ENCODE results near the gene PHLDB2.

Gene PHLDB2

DNA sequence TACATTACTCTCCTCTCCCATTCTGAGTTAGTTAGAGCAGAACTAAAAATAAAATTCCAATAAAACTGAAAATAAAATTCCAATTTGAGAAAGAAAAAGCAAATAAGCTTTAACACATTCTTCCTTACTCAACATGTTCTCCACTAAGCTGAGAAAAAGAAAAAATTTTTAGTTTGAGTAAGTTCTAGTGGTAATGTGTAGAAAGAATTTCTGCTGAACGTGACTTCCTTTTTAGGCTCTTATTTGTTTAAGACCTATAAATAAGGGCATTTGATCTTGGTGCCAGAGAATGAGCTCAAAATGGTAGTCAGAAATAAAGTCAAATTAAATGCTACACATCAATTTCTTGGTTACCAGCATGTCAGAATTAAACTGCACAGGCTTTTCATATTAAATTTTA, 62.1 kb downstream of the PHLDB2 start:
- no peak for ATAC-seq
- TF ChIP-seq ZFP30 (CRISPR knock-in tag; IDR thresholded peaks at IDR 0.05) (no peak), TOX (CRISPR knock-in tag; IDR thresholded peaks at IDR 0.05; ENCODE audit: borderline replicate concordance) (no peak), OSR1 (CRISPR knock-in tag; IDR thresholded peaks at IDR 0.05) (no peak), ARNTL (CRISPR knock-in tag; IDR thresholded peaks at IDR 0.05; ENCODE audit: borderline replicate concordance, low read depth) (no peak), GLIS3 (CRISPR knock-in tag; IDR thresholded peaks at IDR 0.05) (no peak), TCF4 (CRISPR knock-in tag; IDR thresholded peaks at IDR 0.05; ENCODE audit: borderline replicate concordance) (no peak), ESRRG (CRISPR knock-in tag; IDR thresholded peaks at IDR 0.05) (no peak), SNAI2 (CRISPR knock-in tag; IDR thresholded peaks at IDR 0.05) (no peak), ZNF565 (CRISPR knock-in tag; conservative IDR thresholded peaks at IDR 0.05; ENCODE audit: low read depth) (no peak), ZFP3 (CRISPR knock-in tag; IDR thresholded peaks at IDR 0.05) (no peak), BACH2 (CRISPR knock-in tag; IDR thresholded peaks at IDR 0.05; ENCODE audit: borderline replicate concordance) (no peak), ZC3H10 (CRISPR knock-in tag; IDR thresholded peaks at IDR 0.05) (no peak)
- TF ChIP-seq, protein P1, sequence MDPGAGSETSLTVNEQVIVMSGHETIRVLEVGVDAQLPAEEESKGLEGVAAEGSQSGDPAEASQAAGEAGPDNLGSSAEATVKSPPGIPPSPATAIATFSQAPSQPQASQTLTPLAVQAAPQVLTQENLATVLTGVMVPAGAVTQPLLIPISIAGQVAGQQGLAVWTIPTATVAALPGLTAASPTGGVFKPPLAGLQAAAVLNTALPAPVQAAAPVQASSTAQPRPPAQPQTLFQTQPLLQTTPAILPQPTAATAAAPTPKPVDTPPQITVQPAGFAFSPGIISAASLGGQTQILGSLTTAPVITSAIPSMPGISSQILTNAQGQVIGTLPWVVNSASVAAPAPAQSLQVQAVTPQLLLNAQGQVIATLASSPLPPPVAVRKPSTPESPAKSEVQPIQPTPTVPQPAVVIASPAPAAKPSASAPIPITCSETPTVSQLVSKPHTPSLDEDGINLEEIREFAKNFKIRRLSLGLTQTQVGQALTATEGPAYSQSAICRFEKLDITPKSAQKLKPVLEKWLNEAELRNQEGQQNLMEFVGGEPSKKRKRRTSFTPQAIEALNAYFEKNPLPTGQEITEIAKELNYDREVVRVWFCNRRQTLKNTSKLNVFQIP (CRISPR knock-in tag; IDR thresholded peaks at IDR 0.05; ENCODE audit: borderline replicate concordance, low read depth) = no peak
- TF ChIP-seq, protein P2, sequence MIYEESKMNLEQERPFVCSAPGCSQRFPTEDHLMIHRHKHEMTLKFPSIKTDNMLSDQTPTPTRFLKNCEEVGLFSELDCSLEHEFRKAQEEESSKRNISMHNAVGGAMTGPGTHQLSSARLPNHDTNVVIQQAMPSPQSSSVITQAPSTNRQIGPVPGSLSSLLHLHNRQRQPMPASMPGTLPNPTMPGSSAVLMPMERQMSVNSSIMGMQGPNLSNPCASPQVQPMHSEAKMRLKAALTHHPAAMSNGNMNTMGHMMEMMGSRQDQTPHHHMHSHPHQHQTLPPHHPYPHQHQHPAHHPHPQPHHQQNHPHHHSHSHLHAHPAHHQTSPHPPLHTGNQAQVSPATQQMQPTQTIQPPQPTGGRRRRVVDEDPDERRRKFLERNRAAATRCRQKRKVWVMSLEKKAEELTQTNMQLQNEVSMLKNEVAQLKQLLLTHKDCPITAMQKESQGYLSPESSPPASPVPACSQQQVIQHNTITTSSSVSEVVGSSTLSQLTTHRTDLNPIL (CRISPR knock-in tag; IDR thresholded peaks at IDR 0.05; ENCODE audit: low read depth) = no peak
- TF ChIP-seq, protein P3, sequence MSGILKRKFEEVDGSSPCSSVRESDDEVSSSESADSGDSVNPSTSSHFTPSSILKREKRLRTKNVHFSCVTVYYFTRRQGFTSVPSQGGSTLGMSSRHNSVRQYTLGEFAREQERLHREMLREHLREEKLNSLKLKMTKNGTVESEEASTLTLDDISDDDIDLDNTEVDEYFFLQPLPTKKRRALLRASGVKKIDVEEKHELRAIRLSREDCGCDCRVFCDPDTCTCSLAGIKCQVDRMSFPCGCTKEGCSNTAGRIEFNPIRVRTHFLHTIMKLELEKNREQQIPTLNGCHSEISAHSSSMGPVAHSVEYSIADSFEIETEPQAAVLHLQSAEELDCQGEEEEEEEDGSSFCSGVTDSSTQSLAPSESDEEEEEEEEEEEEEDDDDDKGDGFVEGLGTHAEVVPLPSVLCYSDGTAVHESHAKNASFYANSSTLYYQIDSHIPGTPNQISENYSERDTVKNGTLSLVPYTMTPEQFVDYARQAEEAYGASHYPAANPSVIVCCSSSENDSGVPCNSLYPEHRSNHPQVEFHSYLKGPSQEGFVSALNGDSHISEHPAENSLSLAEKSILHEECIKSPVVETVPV (CRISPR knock-in tag; IDR thresholded peaks at IDR 0.05) = no peak

DNA sequence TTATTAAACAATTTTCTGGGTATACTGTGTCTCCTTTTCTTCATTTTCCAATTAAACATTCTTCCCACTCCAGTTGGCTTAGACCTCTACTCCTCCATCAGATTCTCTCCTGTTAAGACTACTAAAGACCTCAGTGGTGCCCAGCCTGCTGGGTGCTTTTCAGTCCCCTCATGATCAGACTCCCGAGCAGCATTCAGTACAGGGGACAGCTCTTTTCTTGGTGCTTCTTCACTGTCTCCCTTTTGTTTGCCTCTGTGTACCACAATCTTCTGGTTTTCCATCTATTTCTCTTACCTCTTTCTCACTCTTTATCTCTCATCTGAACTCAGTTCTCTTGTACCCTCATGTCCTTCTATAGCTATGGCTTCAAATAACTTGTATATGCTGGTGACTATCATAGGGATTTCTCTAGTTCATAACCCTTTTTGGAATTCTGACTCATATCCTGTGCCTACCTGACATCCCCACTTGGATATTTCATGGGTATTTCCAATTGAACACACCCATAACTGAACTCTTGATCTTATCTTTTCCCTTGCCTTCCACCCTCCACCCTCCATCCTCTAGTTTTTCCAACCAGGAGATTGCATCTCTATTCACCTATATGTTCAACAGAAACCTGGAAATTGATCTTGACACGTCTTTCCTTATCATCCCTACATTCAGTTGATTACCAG, 64.2 kb downstream of the PHLDB2 start:
- no peak for TF ChIP-seq ARNTL (CRISPR knock-in tag; IDR thresholded peaks at IDR 0.05; ENCODE audit: borderline replicate concordance, low read depth)
- no peak for TF ChIP-seq ZNF565 (CRISPR knock-in tag; conservative IDR thresholded peaks at IDR 0.05; ENCODE audit: low read depth)
- no peak for TF ChIP-seq SNAI2 (CRISPR knock-in tag; IDR thresholded peaks at IDR 0.05)
- TF ChIP-seq, protein P4, sequence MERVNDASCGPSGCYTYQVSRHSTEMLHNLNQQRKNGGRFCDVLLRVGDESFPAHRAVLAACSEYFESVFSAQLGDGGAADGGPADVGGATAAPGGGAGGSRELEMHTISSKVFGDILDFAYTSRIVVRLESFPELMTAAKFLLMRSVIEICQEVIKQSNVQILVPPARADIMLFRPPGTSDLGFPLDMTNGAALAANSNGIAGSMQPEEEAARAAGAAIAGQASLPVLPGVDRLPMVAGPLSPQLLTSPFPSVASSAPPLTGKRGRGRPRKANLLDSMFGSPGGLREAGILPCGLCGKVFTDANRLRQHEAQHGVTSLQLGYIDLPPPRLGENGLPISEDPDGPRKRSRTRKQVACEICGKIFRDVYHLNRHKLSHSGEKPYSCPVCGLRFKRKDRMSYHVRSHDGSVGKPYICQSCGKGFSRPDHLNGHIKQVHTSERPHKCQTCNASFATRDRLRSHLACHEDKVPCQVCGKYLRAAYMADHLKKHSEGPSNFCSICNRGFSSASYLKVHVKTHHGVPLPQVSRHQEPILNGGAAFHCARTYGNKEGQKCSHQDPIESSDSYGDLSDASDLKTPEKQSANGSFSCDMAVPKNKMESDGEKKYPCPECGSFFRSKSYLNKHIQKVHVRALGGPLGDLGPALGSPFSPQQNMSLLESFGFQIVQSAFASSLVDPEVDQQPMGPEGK (CRISPR knock-in tag; IDR thresholded peaks at IDR 0.05; ENCODE audit: borderline replicate concordance) = no peak
- no peak for TF ChIP-seq ZFP3 (CRISPR knock-in tag; IDR thresholded peaks at IDR 0.05)
- TF ChIP-seq GLIS3 (CRISPR knock-in tag; IDR thresholded peaks at IDR 0.05) = no peak
- TF ChIP-seq RARB (CRISPR knock-in tag; IDR thresholded peaks at IDR 0.05) = no peak
- TF ChIP-seq OSR1 (CRISPR knock-in tag; IDR thresholded peaks at IDR 0.05) = no peak
- no peak for TF ChIP-seq ISL1 (CRISPR knock-in tag; IDR thresholded peaks at IDR 0.05)
- TF ChIP-seq, protein P3 (CRISPR knock-in tag; IDR thresholded peaks at IDR 0.05) = no peak
- TF ChIP-seq TCF4 (CRISPR knock-in tag; IDR thresholded peaks at IDR 0.05; ENCODE audit: borderline replicate concordance) = no peak
- TF ChIP-seq CSDC2 (CRISPR knock-in tag; IDR thresholded peaks at IDR 0.05) = no peak
- no peak for TF ChIP-seq ZNF70 (CRISPR knock-in tag; IDR thresholded peaks at IDR 0.05)
- TF ChIP-seq BACH2 (CRISPR knock-in tag; IDR thresholded peaks at IDR 0.05; ENCODE audit: borderline replicate concordance) = no peak
- TF ChIP-seq, protein P2 (CRISPR knock-in tag; IDR thresholded peaks at IDR 0.05; ENCODE audit: low read depth) = no peak
- no peak for TF ChIP-seq PPARA (CRISPR knock-in tag; IDR thresholded peaks at IDR 0.05; ENCODE audit: borderline replicate concordance)
- TF ChIP-seq, protein P5, sequence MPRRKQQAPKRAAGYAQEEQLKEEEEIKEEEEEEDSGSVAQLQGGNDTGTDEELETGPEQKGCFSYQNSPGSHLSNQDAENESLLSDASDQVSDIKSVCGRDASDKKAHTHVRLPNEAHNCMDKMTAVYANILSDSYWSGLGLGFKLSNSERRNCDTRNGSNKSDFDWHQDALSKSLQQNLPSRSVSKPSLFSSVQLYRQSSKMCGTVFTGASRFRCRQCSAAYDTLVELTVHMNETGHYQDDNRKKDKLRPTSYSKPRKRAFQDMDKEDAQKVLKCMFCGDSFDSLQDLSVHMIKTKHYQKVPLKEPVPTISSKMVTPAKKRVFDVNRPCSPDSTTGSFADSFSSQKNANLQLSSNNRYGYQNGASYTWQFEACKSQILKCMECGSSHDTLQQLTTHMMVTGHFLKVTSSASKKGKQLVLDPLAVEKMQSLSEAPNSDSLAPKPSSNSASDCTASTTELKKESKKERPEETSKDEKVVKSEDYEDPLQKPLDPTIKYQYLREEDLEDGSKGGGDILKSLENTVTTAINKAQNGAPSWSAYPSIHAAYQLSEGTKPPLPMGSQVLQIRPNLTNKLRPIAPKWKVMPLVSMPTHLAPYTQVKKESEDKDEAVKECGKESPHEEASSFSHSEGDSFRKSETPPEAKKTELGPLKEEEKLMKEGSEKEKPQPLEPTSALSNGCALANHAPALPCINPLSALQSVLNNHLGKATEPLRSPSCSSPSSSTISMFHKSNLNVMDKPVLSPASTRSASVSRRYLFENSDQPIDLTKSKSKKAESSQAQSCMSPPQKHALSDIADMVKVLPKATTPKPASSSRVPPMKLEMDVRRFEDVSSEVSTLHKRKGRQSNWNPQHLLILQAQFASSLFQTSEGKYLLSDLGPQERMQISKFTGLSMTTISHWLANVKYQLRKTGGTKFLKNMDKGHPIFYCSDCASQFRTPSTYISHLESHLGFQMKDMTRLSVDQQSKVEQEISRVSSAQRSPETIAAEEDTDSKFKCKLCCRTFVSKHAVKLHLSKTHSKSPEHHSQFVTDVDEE (CRISPR knock-in tag; IDR thresholded peaks at IDR 0.05) = no peak
- TF ChIP-seq ESRRG (CRISPR knock-in tag; IDR thresholded peaks at IDR 0.05) = no peak
- TF ChIP-seq ZFP30 (CRISPR knock-in tag; IDR thresholded peaks at IDR 0.05) = no peak
- 0 out of 3 replicates have a peak, but pooled peaks have one; percentile 30 for ATAC-seq
